Medulla oblongata (tissue), 1 donor: ENCODE measurements around the gene MAT2B.

Experiments used
- DNase-seq: peaks from one replicate; pipeline ENCODE4 v3.0.0-alpha.2; 2015; ENCODE audit errors: extremely low spot score

MAT2B gene

DNA sequence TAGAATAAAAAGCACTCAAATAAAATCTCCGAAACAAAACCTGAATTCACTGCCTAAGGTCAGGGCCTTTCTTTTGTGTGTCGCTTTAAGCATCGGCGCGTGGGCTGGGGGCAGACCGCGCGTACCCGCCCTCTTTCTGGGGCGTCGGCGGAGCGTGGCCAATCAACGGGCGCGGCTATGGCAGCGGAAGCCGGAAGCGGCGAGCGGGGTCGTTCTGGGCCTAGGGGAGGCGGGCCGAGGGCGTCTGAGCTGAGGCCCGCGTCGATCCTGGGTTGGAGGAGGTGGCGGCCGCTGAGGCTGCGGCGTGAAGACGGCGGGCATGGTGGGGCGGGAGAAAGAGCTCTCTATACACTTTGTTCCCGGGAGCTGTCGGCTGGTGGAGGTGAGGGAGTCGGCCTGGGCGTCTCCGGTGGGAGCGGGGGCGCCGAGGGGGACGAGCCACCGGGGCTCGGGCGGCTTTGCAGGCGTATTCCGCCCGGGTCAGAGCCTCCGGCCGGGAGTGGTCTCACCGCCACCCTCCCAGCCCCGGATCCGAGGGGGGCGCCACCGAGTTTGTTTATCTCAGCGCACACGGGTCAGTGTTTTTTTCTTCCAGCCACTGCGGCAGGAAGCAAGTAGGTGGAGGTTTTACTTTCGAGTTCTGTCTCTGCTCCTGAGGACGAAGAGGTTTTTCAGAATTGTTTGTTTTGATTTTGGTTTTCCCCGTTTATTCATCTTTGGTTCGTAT lies at the start of gene MAT2B:
Gene MAT2B, plus strand, starts transcription at position 252 of the 727 bp plus-strand sequence. Its CDS starts 68 bp downstream, at position 320.
- DNase-seq: peak; percentile 97

DNA sequence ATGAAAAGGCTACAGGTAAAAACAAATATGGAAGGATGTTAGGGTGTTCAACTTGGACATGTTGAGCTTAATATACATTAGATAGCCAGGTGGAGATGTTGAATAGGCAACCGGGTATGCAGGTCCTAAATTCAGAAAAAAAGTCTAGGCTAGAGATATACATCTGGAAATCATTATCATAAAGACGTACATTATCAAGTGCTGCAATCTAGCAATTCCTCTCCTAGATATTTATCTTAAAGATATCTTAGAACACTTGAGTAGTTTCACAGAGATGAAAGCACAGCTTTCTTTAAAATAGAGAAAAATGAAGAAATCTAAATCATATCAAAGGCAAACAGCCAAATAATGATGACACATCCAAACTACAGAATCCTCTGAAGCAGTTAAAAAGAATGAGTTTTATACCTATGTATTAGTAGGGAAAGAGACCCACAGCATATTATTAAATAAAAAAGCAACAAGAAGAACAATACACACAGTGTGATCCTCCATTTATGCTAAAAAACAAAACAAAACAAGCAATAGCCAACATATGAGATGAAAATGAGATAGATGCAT lies 49.3 kb upstream of the MAT2B start:
- no peak for DNase-seq

DNA sequence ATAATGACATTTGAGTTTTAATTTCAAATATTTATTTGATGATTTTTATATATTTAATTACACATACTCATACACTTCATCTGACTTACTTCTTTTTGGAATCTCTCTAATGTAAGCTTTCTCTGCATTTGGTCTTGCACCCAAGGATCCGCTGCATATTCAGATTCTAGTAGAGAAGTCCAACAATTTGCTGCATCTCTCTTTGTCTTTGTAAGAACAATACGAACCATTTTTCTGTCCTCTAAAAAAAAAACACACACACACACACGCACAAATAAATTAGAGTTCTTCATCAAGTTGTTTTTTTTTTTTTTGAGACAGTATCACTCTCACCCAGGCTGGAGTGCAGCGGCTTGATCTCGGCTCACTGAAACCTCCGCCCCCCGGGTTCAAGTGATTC lies 48.6 kb upstream of the MAT2B start:
- peak; percentile 38 for DNase-seq

DNA sequence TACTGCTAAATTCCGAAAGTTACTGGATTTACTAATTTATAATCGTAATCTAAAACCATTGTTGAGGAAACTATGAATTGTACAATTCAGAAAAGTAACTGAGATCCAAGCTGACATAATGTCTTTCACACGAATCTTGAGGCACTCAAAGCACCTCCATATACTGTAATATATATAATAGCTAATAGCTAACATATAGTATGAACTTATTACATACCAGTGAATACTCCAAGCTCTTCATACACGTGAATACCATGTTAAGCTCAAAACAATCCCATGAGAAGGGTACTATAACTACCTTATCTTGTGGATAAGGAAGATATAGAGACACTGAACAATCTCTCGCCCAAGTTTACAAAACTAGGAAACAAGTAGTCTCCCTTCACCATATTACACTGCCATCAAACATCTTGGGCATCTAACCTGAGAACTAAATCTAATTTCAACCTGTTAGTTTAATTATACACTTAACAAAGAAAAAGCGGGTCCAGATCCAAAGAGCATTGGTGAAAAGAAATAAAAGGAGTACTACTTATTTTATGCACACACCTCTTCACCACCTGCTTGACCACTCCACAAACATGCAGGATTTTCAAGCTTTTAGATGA lies 46.5 kb upstream of the MAT2B start:
- peak; percentile 24 for DNase-seq

DNA sequence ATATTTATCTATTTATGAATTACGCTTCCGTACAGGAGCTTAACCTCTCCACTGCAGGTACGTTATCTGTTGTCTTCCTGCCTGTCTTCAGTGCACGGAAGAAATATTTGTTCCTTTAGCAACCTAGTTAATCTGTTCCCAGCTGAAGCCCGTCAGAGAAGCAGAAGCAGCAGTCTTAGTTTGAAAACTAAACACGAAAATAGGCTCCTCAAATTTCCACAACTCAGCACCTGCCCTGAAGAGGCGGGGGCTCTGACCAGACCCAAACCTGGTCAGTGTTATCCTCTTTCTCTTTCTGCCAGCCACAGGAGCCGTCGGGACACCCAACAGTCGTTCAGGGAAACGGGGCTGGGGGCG lies 46.0 kb upstream of the MAT2B start:
- DNase-seq: no peak

DNA sequence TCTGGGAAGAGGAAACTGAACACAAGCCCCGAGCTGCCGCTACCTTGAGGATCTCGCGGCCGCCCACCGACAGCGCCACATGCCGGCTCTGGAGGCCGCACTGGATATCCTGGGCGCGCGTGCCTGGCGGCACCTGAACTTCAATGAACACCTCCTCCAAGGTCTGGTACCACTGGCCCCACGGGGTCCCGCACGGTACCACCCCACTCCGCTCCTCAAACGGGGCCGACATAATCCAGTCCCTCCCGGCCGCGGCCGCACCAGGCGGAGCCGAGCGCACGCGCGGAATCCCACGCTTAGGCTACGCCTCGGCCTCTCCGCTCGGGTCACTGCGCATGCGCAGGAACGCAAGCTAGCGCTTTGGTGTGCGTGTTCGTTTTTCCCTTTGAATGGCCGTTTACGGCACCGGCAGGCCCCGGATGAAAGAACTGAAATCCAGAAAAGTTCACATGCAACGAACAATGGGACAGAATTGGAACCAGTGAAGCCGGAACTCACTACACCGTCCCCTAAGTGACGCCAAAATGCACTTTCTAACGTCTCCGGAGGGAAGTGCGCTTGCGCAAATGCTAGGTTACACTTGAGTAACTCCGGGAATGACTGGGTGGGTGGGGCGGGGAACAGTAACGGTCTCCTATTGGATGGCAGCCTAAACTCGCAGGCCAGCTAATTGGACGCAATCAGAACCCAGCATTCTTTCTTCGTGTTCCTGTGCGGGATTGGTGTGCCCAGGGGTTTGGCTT lies 45.4 kb upstream of the MAT2B start, which contains the start of gene NUDCD2:
Gene NUDCD2, minus strand, starts transcription at position 284 of the 743 bp plus-strand sequence. Its CDS starts 52 bp downstream, at position 232.
- DNase-seq: peak; percentile 99

DNA sequence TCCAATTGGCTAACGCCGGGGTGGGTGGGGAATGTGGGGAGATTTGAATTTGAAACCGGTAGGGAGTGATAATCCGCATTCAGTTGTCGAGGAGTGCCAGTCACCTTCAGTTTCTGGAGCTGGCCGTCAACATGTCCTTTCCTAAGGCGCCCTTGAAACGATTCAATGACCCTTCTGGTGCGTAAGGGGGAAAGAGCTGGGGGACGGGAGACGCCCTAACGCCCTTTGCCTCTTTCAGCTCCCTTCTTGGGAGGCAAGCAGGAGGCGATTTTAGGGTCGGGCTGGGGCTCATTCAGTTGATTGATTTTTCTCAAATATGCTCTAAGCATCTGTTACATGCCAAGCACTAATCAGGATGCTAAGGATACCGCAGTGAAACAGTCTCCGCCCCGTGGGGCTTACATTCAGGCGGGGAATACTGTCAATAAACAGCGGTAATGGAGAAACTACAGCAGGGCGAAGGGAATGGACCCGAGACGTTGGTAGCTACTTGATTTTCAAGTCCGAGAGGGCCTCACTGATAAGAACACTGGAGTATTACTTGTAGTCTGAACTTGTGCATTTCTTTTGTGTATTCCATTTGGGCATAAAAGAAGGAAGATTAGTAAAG lies 44.8 kb upstream of the MAT2B start, which contains the start of gene HMMR:
Gene HMMR, plus strand, starts transcription at position 71 of the 610 bp plus-strand sequence. Its CDS starts 61 bp downstream, at position 132.
- DNase-seq: no peak

DNA sequence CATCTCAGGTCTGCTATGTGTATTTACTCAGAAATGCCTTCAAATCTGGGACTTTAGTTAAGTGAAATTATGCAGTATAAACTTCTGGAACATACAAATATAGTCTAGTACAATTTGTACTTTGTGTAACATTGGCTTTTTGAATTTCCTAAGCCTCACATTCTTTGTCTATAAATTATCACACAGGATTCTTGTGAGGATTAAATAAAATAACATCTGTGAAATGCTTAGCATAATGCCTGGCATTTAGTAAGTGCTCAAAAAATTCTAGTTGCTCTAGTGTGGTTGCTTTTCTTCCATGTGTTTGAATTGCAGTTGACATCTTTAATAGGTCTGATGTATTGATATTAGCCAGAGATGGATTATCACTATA lies 42.4 kb upstream of the MAT2B start:
- no peak for DNase-seq

DNA sequence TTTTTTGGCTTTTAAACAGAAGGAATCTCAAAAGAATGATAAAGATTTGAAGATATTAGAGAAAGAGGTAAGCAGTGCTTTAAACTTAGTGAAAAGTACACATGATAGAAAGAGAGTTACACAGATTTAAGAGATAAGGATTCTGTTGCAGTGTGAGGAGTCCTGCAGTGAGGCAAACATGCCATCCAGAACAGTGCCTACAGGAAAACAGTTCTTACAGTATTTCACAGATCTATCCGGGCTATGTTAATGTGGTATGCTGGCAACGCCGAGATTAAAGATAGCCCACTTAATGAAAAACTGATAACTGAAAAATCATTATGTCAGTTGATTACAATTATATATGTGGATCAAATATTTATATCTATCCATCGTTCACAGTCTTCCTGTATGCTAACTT lies 37.7 kb upstream of the MAT2B start:
- no peak for DNase-seq

DNA sequence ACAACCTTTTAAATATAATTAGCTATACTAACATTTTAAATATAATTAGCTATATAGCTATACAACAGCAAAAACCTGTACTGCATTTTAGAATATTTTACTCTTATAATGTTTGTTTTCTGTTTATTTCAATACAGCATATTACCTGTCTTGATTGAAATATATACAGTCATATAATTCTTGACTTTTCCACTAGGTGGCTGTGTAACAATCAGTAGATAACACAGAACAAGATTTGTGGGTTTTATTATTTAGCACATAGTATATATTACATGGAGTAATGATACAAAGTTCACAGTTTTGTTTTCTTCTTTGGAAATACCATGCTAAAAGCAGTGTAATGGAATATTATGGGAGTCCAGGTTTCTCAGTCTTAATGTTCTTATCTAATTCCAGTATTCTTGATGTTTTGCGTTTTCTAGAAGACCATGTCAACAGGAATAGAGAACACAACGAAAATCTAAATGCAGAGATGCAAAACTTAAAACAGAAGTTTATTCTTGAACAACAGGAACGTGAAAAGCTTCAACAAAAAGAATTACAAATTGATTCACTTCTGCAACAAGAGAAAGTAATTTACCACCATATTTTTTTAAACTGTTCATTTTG lies 31.7 kb upstream of the MAT2B start:
- DNase-seq: peak; percentile 11

DNA sequence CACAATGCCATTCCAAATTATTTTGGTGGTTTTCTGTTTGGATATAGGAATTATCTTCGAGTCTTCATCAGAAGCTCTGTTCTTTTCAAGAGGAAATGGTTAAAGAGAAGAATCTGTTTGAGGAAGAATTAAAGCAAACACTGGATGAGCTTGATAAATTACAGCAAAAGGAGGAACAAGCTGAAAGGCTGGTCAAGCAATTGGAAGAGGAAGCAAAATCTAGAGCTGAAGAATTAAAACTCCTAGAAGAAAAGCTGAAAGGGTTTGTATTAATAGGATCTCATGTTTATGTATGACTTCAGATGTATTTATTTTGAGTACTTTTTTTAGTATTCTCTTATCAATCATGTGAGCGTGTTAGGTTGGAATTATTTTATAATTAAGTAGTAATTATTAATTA lies 30.0 kb upstream of the MAT2B start:
- DNase-seq: no peak

DNA sequence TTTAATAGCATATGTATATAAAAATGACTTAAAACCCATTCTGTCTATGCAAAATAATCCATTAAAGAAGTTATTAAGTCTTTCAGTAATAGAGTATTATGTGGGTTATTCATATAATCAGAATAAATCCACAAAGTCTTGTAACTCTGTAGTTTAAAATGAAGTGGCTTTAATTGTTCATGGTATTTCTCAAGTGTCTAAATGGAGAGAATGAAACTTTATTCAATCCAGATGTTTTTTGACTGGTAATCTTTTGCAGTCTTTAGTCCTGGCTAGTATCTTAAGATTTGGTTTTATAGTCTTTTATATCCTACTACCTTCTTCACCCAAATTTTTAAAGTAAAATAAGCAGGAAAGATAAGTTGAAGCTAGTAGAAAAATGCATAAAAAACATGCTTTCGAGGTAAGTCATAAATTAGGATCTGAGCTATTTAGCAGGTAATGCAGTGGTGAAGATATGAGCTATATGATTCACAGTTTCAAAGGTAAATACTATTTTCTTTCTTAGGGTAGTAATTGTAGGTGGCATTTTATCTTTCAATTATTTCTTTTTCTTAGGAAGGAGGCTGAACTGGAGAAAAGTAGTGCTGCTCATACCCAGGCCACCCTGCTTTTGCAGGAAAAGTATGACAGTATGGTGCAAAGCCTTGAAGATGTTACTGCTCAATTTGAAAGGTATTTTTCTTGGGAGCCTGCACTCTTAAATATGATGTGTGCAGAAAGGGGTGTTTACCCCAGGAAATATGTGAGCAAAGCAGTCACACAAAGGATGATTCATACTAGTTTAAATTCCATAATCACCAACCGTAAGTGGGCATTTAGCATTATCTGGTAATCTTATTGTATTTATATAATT lies 27.1 kb upstream of the MAT2B start:
- no peak for DNase-seq

DNA sequence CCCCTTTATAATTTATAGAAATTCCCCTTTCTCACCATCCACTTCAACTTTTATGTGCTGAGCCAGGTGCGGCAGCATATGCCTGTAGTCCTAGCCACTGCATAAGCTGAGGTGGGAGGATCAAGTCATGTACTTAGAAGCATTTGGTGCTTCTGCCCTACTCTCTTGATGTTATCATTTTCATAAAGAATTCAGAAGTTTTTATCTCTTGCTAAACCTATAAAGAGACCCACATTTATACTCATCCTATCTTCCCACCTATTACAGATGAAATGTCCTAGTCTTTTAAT lies 26.5 kb upstream of the MAT2B start:
- DNase-seq: no peak

DNA sequence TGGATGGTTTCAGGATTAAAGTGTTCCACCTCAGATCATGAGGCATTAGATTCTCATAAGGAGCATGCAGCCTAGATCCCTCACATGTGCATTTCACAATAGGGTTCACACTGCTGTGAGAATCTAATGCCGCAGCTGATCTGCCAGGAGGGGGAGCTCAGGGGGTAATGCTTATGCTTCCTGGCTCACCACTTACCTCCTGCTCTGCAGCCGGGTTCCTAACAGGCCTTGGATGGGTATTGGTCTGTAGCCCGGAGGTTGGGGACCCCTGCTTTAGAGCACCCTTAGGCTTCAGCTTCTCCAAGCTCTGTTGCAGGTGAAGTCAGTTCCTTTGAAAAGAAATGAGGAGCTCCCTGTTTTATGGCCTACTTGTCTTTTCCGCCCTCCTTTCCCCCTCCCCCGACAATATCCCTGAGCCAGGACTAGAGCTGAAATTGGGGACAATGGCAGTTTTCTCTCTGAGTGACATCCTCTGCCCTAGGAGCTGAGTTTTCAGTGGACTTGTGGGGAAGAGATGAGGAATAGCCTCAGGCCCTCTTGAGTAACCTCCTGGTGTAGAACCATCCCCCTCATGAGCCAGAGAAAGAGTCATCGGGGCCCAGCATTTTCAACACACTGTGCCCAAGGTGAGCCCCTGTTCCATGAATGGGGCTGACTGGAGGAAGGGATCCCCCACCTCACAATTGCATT lies 16.2 kb upstream of the MAT2B start:
- DNase-seq: no peak

DNA sequence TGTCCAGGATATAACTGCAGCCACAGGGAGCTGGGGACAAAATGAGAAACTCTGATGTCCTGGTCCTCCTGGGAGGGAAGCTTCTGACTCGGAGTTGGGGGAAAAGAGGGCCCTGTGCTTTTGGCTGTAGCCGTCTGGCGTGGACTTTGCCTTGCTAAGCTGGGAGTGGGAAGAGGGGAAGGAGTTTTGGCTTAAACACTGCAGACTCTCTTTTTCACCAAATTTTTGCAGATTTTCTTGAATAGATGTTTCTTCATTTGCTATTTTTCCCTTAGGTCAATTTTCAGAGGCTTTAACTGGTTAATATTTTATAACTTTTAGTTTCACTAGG lies 15.7 kb upstream of the MAT2B start:
- no peak for DNase-seq

DNA sequence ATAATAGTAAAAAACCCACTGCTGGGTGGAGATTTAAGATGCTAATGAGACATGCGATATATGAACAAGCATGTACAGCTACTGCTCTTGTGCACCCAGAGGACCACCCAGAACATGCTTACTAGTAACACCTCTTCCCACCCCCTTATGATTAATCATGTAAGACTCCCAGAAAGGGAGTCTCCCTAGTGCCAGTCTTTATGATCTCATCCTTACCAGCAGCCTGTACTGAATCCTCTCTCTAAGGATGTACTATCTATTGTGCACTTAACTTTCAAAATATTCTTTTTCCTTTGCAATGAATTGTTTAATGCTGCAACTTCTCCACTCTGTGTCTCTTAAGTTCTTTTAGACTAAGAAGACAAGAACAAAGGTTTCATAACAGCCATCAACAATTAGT lies 9.1 kb upstream of the MAT2B start:
- DNase-seq: no peak

DNA sequence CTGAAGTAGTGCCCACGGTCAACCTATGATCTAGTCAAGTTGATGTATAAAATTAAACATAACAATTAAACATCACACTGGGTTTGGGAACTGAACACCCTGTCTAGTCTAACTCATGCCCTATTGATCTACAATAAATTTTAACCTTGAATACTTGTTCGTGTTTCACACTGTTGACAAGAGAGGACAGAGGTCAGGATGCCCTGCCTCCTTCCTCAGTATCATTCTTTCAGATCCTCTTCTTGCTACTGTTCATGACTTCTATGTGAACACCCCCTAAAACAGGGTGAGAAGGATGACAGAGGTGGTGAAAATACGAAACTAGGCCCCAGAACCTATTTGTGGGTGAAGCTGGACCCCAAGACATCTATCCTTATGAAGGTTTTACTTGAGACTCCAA lies 8.1 kb upstream of the MAT2B start:
- no peak for DNase-seq

DNA sequence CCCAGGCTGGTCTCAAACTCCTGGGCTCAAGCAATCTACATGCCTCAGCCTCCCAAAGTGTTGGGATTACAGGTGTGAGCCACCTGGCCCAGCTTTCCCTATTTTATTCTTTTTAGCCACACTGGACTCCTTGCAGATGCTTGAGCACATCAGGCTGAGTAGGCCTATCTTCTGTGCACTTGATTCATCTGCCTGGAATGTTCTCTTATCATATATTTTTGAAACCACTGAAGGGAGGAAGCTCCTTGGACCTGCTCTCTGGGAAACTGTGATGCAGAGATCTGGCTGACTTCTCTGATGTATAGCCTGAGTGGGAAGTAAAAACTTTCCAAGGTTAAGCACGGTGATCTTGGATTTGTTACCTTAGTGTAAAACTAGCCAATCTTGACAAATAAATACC lies 6.5 kb upstream of the MAT2B start:
- DNase-seq: no peak

DNA sequence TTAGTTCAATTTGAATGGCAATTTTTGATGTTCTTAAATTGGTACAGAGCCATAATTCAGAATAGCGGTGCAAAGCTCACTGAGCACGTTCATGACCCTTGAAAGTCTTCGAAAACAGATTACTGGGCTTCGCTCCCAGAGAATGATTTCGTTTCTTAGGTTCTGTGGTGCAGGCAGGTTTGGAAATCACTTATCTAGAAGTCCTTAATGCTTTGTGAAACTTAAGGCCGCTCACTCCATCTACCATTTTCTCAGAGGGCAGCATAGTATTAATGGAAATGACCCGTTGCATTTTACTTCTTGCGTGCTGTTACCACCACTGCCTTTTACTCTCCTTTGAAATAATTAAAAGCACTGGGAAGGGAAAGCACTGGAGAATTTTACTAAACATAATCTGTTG lies 2.9 kb upstream of the MAT2B start:
- no peak for DNase-seq
